Measurements from ENCODE around the gene CDK5RAP1.

The CDK5RAP1 gene

GRCh38 chr20:33372993-33373441, 28.3 kb downstream of the CDK5RAP1 start:
- peaks cover 9% of the 10 kb centered on the region for H3K4me1 ChIP-seq (ENCODE audit: insufficient read depth, low read length, poor library complexity, severe bottlenecking)
- H3K4me2 ChIP-seq (ENCODE audit: low read depth, low read length, poor library complexity, severe bottlenecking) = no peak overlapping the region

GRCh38 chr20:33370291-33370690, 31.0 kb downstream of the CDK5RAP1 start:
- Histone ChIP-seq H3K36me3 (ENCODE audit: insufficient read depth, low read length) (peaks cover 48% of the 10 kb centered on the region; the same call in 1 of the 2 replicates), H3K27me3 (ENCODE audit: insufficient read depth, low read length, poor library complexity, severe bottlenecking) (no peaks in the 10 kb centered on the region), H3K4me3 (ENCODE audit: low read length, poor library complexity, severe bottlenecking) (no peak overlapping the region), H3K9me3 (ENCODE audit: insufficient read depth, low read depth, low read length) (no peaks in the 10 kb centered on the region), H3K9me2 (replicated peaks; ENCODE audit: low read depth, low read length) (no peaks in the 10 kb centered on the region), H3K9ac (ENCODE audit: low read depth, low read length, poor library complexity, severe bottlenecking) (no peak overlapping the region), H3K4me2 (ENCODE audit: low read depth, low read length, poor library complexity, severe bottlenecking) (peak overlapping the region; percentile 20), H2AFZ (ENCODE audit: low read length) (no peak overlapping the region), H3K4me1 (ENCODE audit: insufficient read depth, low read length, poor library complexity, severe bottlenecking) (peaks cover 9% of the 10 kb centered on the region), H3K79me2 (ENCODE audit: insufficient read depth, low read length) (no peaks in the 10 kb centered on the region), H3F3A (ENCODE audit: low read depth) (no peaks in the 10 kb centered on the region), H4K20me1 (ENCODE audit: insufficient read depth, low read length, poor library complexity, severe bottlenecking) (no peaks in the 10 kb centered on the region)
- TF ChIP-seq CTCF (conservative IDR thresholded peaks at IDR 0.05; ENCODE audit: low read length) = no peak

More at GRCh38 chr20:33372993-33373441, 28.3 kb downstream of the CDK5RAP1 start:
- Histone ChIP-seq H3K27me3 (ENCODE audit: insufficient read depth, low read length, poor library complexity, severe bottlenecking) (no peaks in the 10 kb centered on the region), H3K9me3 (ENCODE audit: insufficient read depth, low read depth, low read length) (no peaks in the 10 kb centered on the region), H3K4me3 (ENCODE audit: low read length, poor library complexity, severe bottlenecking) (no peak overlapping the region), H3K36me3 (ENCODE audit: insufficient read depth, low read length) (peaks cover 38% of the 10 kb centered on the region; the same call in 1 of the 2 replicates), H3K79me2 (ENCODE audit: insufficient read depth, low read length) (no peaks in the 10 kb centered on the region), H3F3A (ENCODE audit: low read depth) (no peaks in the 10 kb centered on the region), H3K9me2 (replicated peaks; ENCODE audit: low read depth, low read length) (no peaks in the 10 kb centered on the region), H4K20me1 (ENCODE audit: insufficient read depth, low read length, poor library complexity, severe bottlenecking) (no peaks in the 10 kb centered on the region), H2AFZ (ENCODE audit: low read length) (no peak overlapping the region), H3K9ac (ENCODE audit: low read depth, low read length, poor library complexity, severe bottlenecking) (no peak overlapping the region)
- TF ChIP-seq CTCF (conservative IDR thresholded peaks at IDR 0.05; ENCODE audit: low read length) (no peak), EZH2phosphoT487 (IDR thresholded peaks at IDR 0.05; ENCODE audit: borderline replicate concordance) (no peak)

- no peaks in the 10 kb centered on the region for H3F3A ChIP-seq (ENCODE audit: low read depth)
- H3K4me3 ChIP-seq (ENCODE audit: low read length, poor library complexity, severe bottlenecking) = no peak overlapping the region
- no peaks in the 10 kb centered on the region for H3K4me1 ChIP-seq (ENCODE audit: insufficient read depth, low read length, poor library complexity, severe bottlenecking)
- no peaks in the 10 kb centered on the region for H3K9me2 ChIP-seq (replicated peaks; ENCODE audit: low read depth, low read length)
- no peak overlapping the region for H2AFZ ChIP-seq (ENCODE audit: low read length)
- H3K9me3 ChIP-seq (ENCODE audit: insufficient read depth, low read depth, low read length) = no peaks in the 10 kb centered on the region
- H3K27me3 ChIP-seq (ENCODE audit: insufficient read depth, low read length, poor library complexity, severe bottlenecking) = no peaks in the 10 kb centered on the region
- no peak overlapping the region for H3K4me2 ChIP-seq (ENCODE audit: low read depth, low read length, poor library complexity, severe bottlenecking)
- no peaks in the 10 kb centered on the region for H3K79me2 ChIP-seq (ENCODE audit: insufficient read depth, low read length)
- no peaks in the 10 kb centered on the region for H4K20me1 ChIP-seq (ENCODE audit: insufficient read depth, low read length, poor library complexity, severe bottlenecking)
- TF ChIP-seq CTCF (conservative IDR thresholded peaks at IDR 0.05; ENCODE audit: low read length) (no peak), EZH2phosphoT487 (IDR thresholded peaks at IDR 0.05; ENCODE audit: borderline replicate concordance) (no peak)
- no peak overlapping the region for H3K9ac ChIP-seq (ENCODE audit: low read depth, low read length, poor library complexity, severe bottlenecking)
- peaks cover 74% of the 10 kb centered on the region; the same call in 1 of the 2 replicates for H3K36me3 ChIP-seq (ENCODE audit: insufficient read depth, low read length)
These were observed 38.4 kb downstream of the CDK5RAP1 start for GRCh38 chr20:33362898-33363297.

Data from Loucy (cell line).